H1 (cell line): ENCODE data around the gene LTO1. TPM values are rescaled to one million over a fixed set of nuclear protein-coding genes. Genes with fewer than 3 reads are reported as not detected.

Experiments used
- CTCF ChIA-PET: fragments of 300-600 bp; sonication (Branson Sonifier 250); formaldehyde crosslinking; loops from one replicate; lab custom pipeline; 2021; ENCODE audit not compliant: partially characterized antibody; lab: Charles Lee
- POLR2A ChIA-PET: fragments of 300-600 bp; sonication (Branson Sonifier 250); formaldehyde crosslinking; loops from one replicate; lab custom pipeline; 2021; ENCODE audit warnings: inconsistent platforms; ENCODE audit not compliant: partially characterized antibody; lab: Charles Lee
- DNase-seq, 2 experiments: peaks; one replicate each; pipeline versions ENCODE4 v3.0.0 to v3.0.0-alpha.2; 2010 to 2022; ENCODE audit warnings: low spot score in 2 of 2, low read depth in 1 of 2, mixed read lengths in 1 of 2
- FAIRE-seq: peaks from 2 replicates; lab custom pipeline; 2011; peaks lifted over from hg19 to GRCh38; lab: Jason Lieb, UNC
- H2AFZ ChIP-seq: 2 replicates; pipeline ENCODE4 v1.8.1; 2012; ENCODE audit warnings: low read length, inconsistent platforms
- H2AK5ac ChIP-seq: 2 replicates; pipeline ENCODE4 v1.6.1; 2013; ENCODE audit warnings: low read depth, low read length
- H2BK120ac ChIP-seq: replicated peaks from 2 replicates; pipeline ENCODE3; 2013; ENCODE audit warnings: low read depth, low read length, inconsistent platforms
- H2BK12ac ChIP-seq: 2 replicates; pipeline ENCODE4 v1.6.1; 2013; ENCODE audit warnings: low read depth, low read length
- H2BK15ac ChIP-seq: 2 replicates; pipeline ENCODE4 v1.6.1; 2013; ENCODE audit warnings: low read length
- H2BK20ac ChIP-seq: 2 replicates; pipeline ENCODE4 v1.6.1; 2013; ENCODE audit warnings: low read length
- H2BK5ac ChIP-seq: 2 replicates; pipeline ENCODE4 v1.6.1; 2013; ENCODE audit warnings: low read depth, low read length
- H3K14ac ChIP-seq: 2 replicates; pipeline ENCODE4 v1.6.1; 2013; ENCODE audit warnings: inconsistent platforms; ENCODE audit not compliant: insufficient read length
- H3K18ac ChIP-seq: 2 replicates; pipeline ENCODE4 v1.6.1; 2013; ENCODE audit warnings: low read length; ENCODE audit errors: extremely low read depth
- H3K23ac ChIP-seq: 2 replicates; pipeline ENCODE4 v1.6.1; 2013; ENCODE audit warnings: inconsistent platforms; ENCODE audit not compliant: insufficient read length
- H3K23me2 ChIP-seq: 2 replicates; pipeline ENCODE4 v1.6.1; 2013; ENCODE audit warnings: low read depth, low read length
- H3K27ac ChIP-seq: 2 replicates; pipeline ENCODE4 v1.6.1; 2011; ENCODE audit warnings: low read depth, low read length, inconsistent platforms
- H3K27me3 ChIP-seq, 4 experiments: replicated peaks in 1 of 4; 1 replicate in 1 of 4; 2 replicates in 3 of 4; pipeline versions ENCODE4 v1.6.1 to v1.8.1; 2011 to 2013; ENCODE audit warnings: low read length in 3 of 4, mild to moderate bottlenecking in 3 of 4, inconsistent platforms in 2 of 4, mixed read lengths in 2 of 4, moderate library complexity in 1 of 4; ENCODE audit not compliant: control insufficient read depth in 3 of 4, insufficient read depth in 3 of 4; ENCODE audit errors: extremely low read depth in 1 of 4
- H3K36me3 ChIP-seq, 4 experiments: 2 replicates each; pipeline versions ENCODE4 v1.6.1 to v1.8.1; 2011 to 2013; ENCODE audit warnings: mild to moderate bottlenecking in 4 of 4, low read length in 3 of 4, moderate library complexity in 2 of 4, control low read depth in 1 of 4, inconsistent platforms in 1 of 4; ENCODE audit not compliant: insufficient read depth in 4 of 4, control insufficient read depth in 2 of 4
- H3K4ac ChIP-seq: replicated peaks from 2 replicates; pipeline ENCODE3; 2013; ENCODE audit warnings: low read length, low read depth, mixed read lengths, inconsistent platforms; ENCODE audit not compliant: insufficient read length
- H3K4me1 ChIP-seq, 4 experiments: replicated peaks in 1 of 4; 1 replicate in 1 of 4; 2 replicates in 3 of 4; pipeline versions ENCODE4 v1.6.1 to v1.8.1; 2011 to 2013; ENCODE audit warnings: low read length in 3 of 4, inconsistent platforms in 2 of 4, mixed read lengths in 1 of 4; ENCODE audit not compliant: insufficient read depth in 4 of 4, control insufficient read depth in 3 of 4
- H3K4me2 ChIP-seq, 2 experiments: 2 replicates each; pipeline versions ENCODE4 v1.6.1 to v1.8.1; 2011 to 2013; ENCODE audit warnings: low read depth in 2 of 2, low read length in 2 of 2, control low read depth in 1 of 2, inconsistent platforms in 1 of 2, mild to moderate bottlenecking in 1 of 2; ENCODE audit not compliant: insufficient read depth in 1 of 2
- H3K4me3 ChIP-seq, 4 experiments: fragments of 200-600, 300-600 bp in 1 of 4; sonication (generic), shearing (Covaris generic), sonication (Bioruptor Twin) in 1 of 4; 2 replicates each; pipeline versions ENCODE4 v1.5.1 to v1.8.1; 2011 to 2016; ENCODE audit warnings: low read length in 4 of 4, low read depth in 3 of 4, control low read depth in 2 of 4, inconsistent platforms in 2 of 4, mild to moderate bottlenecking in 2 of 4, mixed read lengths in 1 of 4, moderate library complexity in 1 of 4; ENCODE audit not compliant: insufficient read depth in 2 of 4; ENCODE audit errors: extremely low read depth in 1 of 4
- H3K56ac ChIP-seq: replicated peaks from 2 replicates; pipeline ENCODE3; 2013; ENCODE audit warnings: low read depth, mild to moderate bottlenecking, mixed read lengths, low read length, inconsistent platforms; ENCODE audit not compliant: insufficient read length
- H3K79me1 ChIP-seq: 2 replicates; pipeline ENCODE4 v1.6.1; 2013; ENCODE audit warnings: low read depth, low read length, control low read depth
- H3K79me2 ChIP-seq, 2 experiments: 2 replicates each; pipeline versions ENCODE4 v1.6.1 to v1.8.1; 2012 to 2013; ENCODE audit warnings: low read length in 2 of 2, mild to moderate bottlenecking in 2 of 2, inconsistent platforms in 1 of 2; ENCODE audit not compliant: insufficient read depth in 2 of 2, control insufficient read depth in 1 of 2
- H3K9ac ChIP-seq, 4 experiments: replicated peaks in 1 of 4; 1 replicate in 1 of 4; 2 replicates in 3 of 4; pipeline versions ENCODE4 v1.6.1 to v1.8.1; 2011 to 2013; ENCODE audit warnings: low read depth in 3 of 4, low read length in 3 of 4, control low read depth in 2 of 4, mild to moderate bottlenecking in 2 of 4, moderate library complexity in 2 of 4, inconsistent platforms in 1 of 4; ENCODE audit errors: extremely low read depth in 1 of 4
- H3K9me3 ChIP-seq, 2 experiments: 2 replicates each; pipeline versions ENCODE4 v1.6.1 to v1.8.1; 2012 to 2013; ENCODE audit warnings: mild to moderate bottlenecking in 2 of 2, moderate library complexity in 2 of 2, control low read depth in 1 of 2, inconsistent platforms in 1 of 2, low read depth in 1 of 2, low read length in 1 of 2, mixed read lengths in 1 of 2; ENCODE audit not compliant: insufficient read depth in 2 of 2
- H4K20me1 ChIP-seq, 2 experiments: replicated peaks in 1 of 2; 2 replicates each; pipeline versions ENCODE3 to v1.8.1; 2011 to 2013; ENCODE audit warnings: inconsistent platforms in 2 of 2, low read length in 2 of 2, mild to moderate bottlenecking in 1 of 2; ENCODE audit not compliant: insufficient read depth in 2 of 2, control insufficient read depth in 1 of 2
- H4K5ac ChIP-seq: 2 replicates; pipeline ENCODE4 v1.6.1; 2013; ENCODE audit warnings: low read length, low read depth, mixed read lengths, inconsistent platforms; ENCODE audit not compliant: insufficient read length
- H4K8ac ChIP-seq: 2 replicates; pipeline ENCODE4 v1.8.0; 2013; ENCODE audit warnings: mild to moderate bottlenecking, moderate library complexity, low read length, inconsistent platforms; ENCODE audit not compliant: insufficient read depth; ENCODE audit errors: extremely low read depth
- H4K91ac ChIP-seq: replicated peaks from 2 replicates; pipeline ENCODE3; 2013; ENCODE audit warnings: low read length, mixed read lengths, inconsistent platforms; ENCODE audit not compliant: insufficient read length
- ASH2L ChIP-seq: fragments of 200-600, 300-600 bp; sonication (generic); IDR thresholded peaks from one replicate; pipeline ENCODE4 v1.7.1; 2017; ENCODE audit warnings: low read length
- ATF2 ChIP-seq: IDR thresholded peaks from 2 replicates; pipeline ENCODE4 v1.6.1; 2012; ENCODE audit warnings: low read length, inconsistent platforms
- GTF2F1 ChIP-seq: IDR thresholded peaks from 2 replicates; pipeline ENCODE4 v1.6.1; 2012; ENCODE audit warnings: low read depth, low read length, improper control_type of control experiment, borderline replicate concordance
- HDAC2 ChIP-seq, 2 experiments: fragments of 300-600 bp in 1 of 2; sonication (generic) in 1 of 2; IDR thresholded peaks; 2 replicates each; pipeline ENCODE4 v1.6.1; 2011 to 2012; ENCODE audit warnings: low read depth in 2 of 2, low read length in 2 of 2, mild to moderate bottlenecking in 2 of 2, moderate library complexity in 2 of 2, borderline replicate concordance in 1 of 2, inconsistent platforms in 1 of 2
- KDM4A ChIP-seq: IDR thresholded peaks from one replicate; pipeline ENCODE4 v1.7.1; 2012; ENCODE audit warnings: low read depth, mild to moderate bottlenecking, moderate library complexity, low read length, inconsistent platforms; ENCODE audit not compliant: severe bottlenecking
- POLR2AphosphoS5 ChIP-seq: IDR thresholded peaks from 2 replicates; pipeline ENCODE4 v1.6.1; 2011; ENCODE audit warnings: low read depth, low read length
- SIN3A ChIP-seq, 2 experiments: IDR thresholded peaks in 1 of 2; conservative IDR thresholded peaks in 1 of 2; 2 replicates each; pipeline ENCODE4 v1.6.1; 2011 to 2012; ENCODE audit warnings: low read length in 2 of 2, improper control_type of control experiment in 1 of 2, low read depth in 1 of 2, mild to moderate bottlenecking in 1 of 2
- SP1 ChIP-seq: IDR thresholded peaks from 2 replicates; pipeline ENCODE4 v1.6.1; 2011; ENCODE audit warnings: low read depth, low read length
- SP2 ChIP-seq: IDR thresholded peaks from 2 replicates; pipeline ENCODE4 v1.6.1; 2012; ENCODE audit warnings: mild to moderate bottlenecking, low read length, inconsistent platforms
- WGBS, 2 experiments: shearing (Covaris generic) in 1 of 2; methylation state at CpG; one replicate each; pipeline versions ENCODE4 v1.1.6 to v1.1.7; 2013 to 2015; ENCODE audit warnings: low lambda C conversion rate in 2 of 2, mixed read lengths in 2 of 2, inconsistent platforms in 1 of 2, low coverage in 1 of 2, missing lambda C conversion rate in 1 of 2; ENCODE audit not compliant: insufficient replicate concordance in 2 of 2, insufficient coverage in 1 of 2, insufficient read length in 1 of 2; ENCODE audit errors: extremely low coverage in 1 of 2, missing lambda C conversion rate in 1 of 2; 5-methylcytosine and 5-hydroxymethylcytosine counted together
- polyA plus RNA-seq, 7 experiments: library from polyadenylated mRNA; depleted of rRNA in 3 of 7; stranded (reverse) in 5 of 7; unstranded in 2 of 7; fragments of >200 nt in 5 of 7; fragments of 200-250 nt in 2 of 7; gene quantifications; 1 replicate in 5 of 7; 2 replicates in 1 of 7; 4 replicates in 1 of 7; pipeline versions ENCODE4 v1.2.1 to v1.2.3, GENCODE V29; 2011 to 2013; ENCODE audit warnings: missing spikeins in 2 of 7, mixed read lengths in 2 of 7
- total RNA-seq: library from RNA; stranded (reverse); fragmentation: NEBNext Ultra II Directional; extraction: Animal tissue kit (Norgen Biotek cat#: 25700); gene quantifications from 2 replicates; pipeline ENCODE4 v1.2.1, GENCODE V29; 2021

Gene LTO1
- total and polyA plus RNA-seq, 2 of the 8 experiments (the other 6 are each of a cell fraction or from before 2014, with no cell fraction given) = 15.4 to 21.3 TPM

GRCh38 chr11:69638941-69639681 lies 36.0 kb downstream of the LTO1 start:
- ChIA-PET CTCF (interaction anchor here (0.9 to 1.1 kb wide), 3 partner anchors 345 to 538 kb away, joined by 3 to 5 read pairs (median 3); partner anchors contain the start of gene MYEOV), POLR2A (interaction anchor here (0.7 to 13.2 kb wide), 31 partner anchors 10 to 627 kb away, joined by 3 to 197 read pairs (median 3); partner anchors contain the start of gene MYEOV)
- Histone ChIP-seq H3K23me2 (peaks cover 31% of the 10 kb centered on the region), H4K5ac (peak overlapping the region; percentile 80), H2BK120ac (no peak overlapping the region), H2AFZ (no peak overlapping the region), H2BK5ac (0 out of 2 replicates have a peak overlapping the region, but pooled peaks have one; percentile 84), H4K8ac (peak overlapping the region; percentile 96), H3K27ac (peak overlapping the region; percentile 65; the same call in 1 of the 2 replicates), H3K18ac (peak overlapping the region; percentile 96; the same call in 1 of the 2 replicates), H2BK20ac (no peak overlapping the region), H3K4me1 (peaks cover 4 to 22% (median 13%) of the 10 kb centered on the region in 4 experiments), H3K23ac (no peak overlapping the region), H3K36me3 (peaks cover 4 to 7% (median 5%) of the 10 kb centered on the region in 4 experiments; a peak in 4 of 8 replicates), H3K4ac (no peak overlapping the region), H3K4me3 (peak overlapping the region; percentile 51 to 97 (median 52)), H3K4me2 (peak overlapping the region; percentile 80 to 92), H3K56ac (peak overlapping the region; percentile 69), H2AK5ac (no peak overlapping the region), H4K91ac (no peak overlapping the region), H3K9me3 (no peaks in the 10 kb centered on the region), H2BK15ac (no peak overlapping the region), H3K79me1 (0 out of 2 replicates have a peak, but pooled peaks cover 2% of the 10 kb centered on the region), H3K79me2 (peaks cover 0 to 18% of the 10 kb centered on the region in 2 experiments; a peak in 1 of 4 replicates), H4K20me1 (peaks cover 2 to 4% of the 10 kb centered on the region in 2 experiments), H2BK12ac (no peak overlapping the region), H3K9ac (peak overlapping the region in 3 of 4 experiments; percentile 16 to 57 (median 44); a peak in 6 of 7 replicates), H3K14ac (no peak overlapping the region), H3K27me3 (peaks cover 0 to 34% (median 22%) of the 10 kb centered on the region in 4 experiments; a peak in 5 of 7 replicates)
- peak; percentile 60 for FAIRE-seq
- 1% methylated on average over 35 of the region's 64 CpGs; no CpG with 5 or more reads in 1 of the 2 experiments for WGBS, 2 experiments
- peak; percentile 88 to 95 for DNase-seq
- TF ChIP-seq SP2 = no peak
- TF ChIP-seq GTF2F1 = no peak
- no peak; a peak in 1 of 4 replicates for TF ChIP-seq SIN3A (conservative IDR thresholded peaks at IDR 0.05 in 1 of 2, IDR thresholded peaks at IDR 0.05 in 1 of 2; ENCODE audit: low read depth in 1 of 2, low read length in 2 of 2)
- TF ChIP-seq HDAC2 (IDR thresholded peaks at IDR 0.05; ENCODE audit: borderline replicate concordance in 1 of 2, low read depth in 2 of 2, low read length in 2 of 2) = peak in 1 of 2 experiments; percentile 8; a peak in 1 of 4 replicates
- TF ChIP-seq KDM4A = no peak
- TF ChIP-seq POLR2AphosphoS5 = peak; percentile 64
- TF ChIP-seq ASH2L = no peak
- TF ChIP-seq ATF2 = no peak
- TF ChIP-seq SP1 = peak; percentile 65
